GM18519 (cell line): ENCODE data around the gene TRMT112.
A peak's percentile ranks its signal among the peaks of the same experiment; 100 is the strongest.
"Not testable (repeated sequence)": the region's sequence is repeated elsewhere in the genome, so short reads cannot be mapped to it uniquely, and the experiment has no call there.

ENCODE experiments used
- ATAC-seq: cut with Tn5 transposase; IDR thresholded peaks from one replicate; pipeline ENCODE4 v1.9.1; 2021; ENCODE audit warnings: mild to moderate bottlenecking, moderate library complexity; ENCODE audit not compliant: unreplicated experiment, low FRiP score

Gene TRMT112

DNA sequence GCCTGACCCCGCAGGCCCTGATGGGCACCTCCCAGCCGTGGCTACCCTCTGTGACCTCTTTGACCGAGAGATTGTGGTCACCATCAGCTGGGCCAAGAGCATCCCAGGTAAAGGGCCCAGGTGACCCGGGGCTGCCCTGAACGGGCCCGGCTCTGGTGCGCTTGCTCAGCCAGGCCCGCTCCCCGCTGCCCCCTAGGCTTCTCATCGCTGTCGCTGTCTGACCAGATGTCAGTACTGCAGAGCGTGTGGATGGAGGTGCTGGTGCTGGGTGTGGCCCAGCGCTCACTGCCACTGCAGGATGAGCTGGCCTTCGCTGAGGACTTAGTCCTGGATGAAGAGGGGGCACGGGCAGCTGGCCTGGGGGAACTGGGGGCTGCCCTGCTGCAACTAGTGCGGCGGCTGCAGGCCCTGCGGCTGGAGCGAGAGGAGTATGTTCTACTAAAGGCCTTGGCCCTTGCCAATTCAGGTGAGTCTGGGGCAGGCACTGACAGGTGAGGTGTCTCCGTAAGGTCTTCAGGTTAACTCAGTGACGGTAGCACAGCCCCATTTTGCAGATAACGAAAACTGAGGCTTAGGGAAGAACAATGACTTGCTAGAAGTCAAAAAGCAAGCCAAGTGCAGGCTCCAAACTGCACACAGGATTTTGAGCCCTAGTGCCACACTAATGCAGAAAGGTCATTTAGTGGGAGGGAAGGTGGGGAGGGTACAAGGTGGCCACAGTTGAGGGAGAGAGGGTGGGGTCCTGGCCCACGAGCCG is 2.4 kb downstream of the TRMT112 start:
- ATAC-seq: no peak

DNA sequence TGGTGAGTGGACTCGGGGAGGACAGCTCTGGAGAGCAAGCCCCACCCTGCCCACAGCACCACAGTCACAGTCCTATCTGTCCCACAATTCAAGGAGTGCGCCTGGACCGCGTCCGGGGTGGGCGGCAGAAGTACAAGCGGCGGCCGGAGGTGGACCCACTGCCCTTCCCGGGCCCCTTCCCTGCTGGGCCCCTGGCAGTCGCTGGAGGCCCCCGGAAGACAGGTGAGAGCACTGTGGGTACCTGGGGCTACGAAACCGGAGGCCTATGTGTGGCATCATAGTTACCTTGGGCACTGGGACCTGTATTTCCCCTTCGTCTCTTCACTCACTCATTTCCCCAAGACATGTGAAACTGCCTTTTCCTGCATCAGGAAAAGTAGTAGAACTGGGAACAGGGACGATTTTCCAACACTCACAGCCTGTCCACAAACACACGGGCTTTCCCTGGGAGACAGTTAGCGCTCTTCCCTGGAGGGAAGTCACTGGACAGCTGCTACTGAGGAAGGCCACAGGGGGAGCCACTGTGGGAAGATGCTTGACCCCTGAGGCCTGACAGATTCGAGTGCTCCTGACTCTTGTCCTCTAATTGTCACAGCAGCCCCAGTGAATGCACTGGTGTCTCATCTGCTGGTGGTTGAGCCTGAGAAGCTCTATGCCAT is 3.1 kb downstream of the TRMT112 start:
- ATAC-seq: no peak

DNA sequence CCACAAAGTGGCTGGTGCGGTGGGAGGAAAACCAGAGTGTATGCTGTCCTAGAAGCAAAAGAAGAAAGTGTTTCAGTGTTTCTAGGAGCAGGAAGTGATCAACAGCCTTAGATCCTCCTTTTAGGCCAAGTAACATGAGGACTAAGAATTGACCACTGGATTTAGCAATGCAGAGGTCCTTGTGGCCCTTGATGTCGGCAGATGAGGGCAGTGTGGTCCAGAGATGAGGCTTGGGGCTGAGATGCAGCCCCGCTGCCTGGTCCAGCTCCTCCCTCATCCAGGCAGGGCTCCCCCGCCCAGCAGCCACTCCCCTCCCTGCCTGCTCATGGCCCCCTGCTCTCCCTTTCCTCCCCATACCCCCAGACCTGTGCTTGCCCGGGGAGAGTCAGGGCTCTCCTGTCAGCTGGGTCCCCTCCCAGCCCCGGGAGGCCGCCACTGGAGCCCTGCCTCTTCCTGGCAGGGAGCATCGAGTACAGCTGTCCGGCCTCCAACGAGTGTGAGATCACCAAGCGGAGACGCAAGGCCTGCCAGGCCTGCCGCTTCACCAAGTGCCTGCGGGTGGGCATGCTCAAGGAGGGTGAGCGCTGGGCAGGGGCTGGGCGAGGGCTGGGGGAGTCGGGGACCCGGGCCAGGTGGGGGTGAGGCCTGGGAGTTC is 3.7 kb downstream of the TRMT112 start:
- ATAC-seq: no peak

DNA sequence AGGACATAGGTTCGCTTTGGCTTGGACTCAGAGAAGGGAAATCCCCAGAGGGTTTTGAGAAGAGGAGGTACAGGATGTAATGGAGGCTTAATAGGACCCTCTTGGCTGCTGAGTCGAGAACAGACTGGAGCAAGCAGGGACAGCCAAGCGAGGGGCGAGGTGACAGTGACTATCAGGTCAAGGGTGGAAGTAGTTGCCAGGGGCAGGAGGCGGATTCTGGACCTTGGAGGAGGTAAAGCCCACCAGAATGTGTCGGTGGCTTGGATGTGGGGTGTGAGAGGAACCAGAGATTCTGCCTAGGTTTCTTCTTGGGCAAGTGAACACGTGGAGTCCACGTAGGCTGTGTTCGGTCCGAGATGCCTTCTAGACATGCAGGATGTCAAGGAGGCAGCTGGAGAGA is 4.4 kb downstream of the TRMT112 start:
- no peak for ATAC-seq

DNA sequence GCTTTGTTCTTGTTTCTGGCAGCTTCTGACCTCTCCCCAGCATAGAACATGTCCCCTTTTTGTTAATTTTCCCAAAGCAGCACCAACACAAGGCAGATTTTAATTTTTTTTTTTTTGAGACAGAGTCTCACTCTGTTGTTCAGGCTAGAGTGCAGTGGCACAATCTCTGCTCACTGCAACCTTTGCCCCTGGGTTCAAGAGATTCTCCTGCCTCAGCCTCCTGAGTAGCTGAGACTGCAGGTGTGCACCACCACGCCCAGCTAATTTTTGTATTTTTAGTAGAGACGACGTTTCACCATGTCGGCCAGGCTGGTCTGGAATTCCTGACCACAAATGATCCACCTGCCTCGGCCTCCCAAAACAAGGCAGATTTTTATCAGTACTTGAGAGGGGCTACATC is 9.6 kb downstream of the TRMT112 start:
- not testable (repeated sequence) for ATAC-seq

DNA sequence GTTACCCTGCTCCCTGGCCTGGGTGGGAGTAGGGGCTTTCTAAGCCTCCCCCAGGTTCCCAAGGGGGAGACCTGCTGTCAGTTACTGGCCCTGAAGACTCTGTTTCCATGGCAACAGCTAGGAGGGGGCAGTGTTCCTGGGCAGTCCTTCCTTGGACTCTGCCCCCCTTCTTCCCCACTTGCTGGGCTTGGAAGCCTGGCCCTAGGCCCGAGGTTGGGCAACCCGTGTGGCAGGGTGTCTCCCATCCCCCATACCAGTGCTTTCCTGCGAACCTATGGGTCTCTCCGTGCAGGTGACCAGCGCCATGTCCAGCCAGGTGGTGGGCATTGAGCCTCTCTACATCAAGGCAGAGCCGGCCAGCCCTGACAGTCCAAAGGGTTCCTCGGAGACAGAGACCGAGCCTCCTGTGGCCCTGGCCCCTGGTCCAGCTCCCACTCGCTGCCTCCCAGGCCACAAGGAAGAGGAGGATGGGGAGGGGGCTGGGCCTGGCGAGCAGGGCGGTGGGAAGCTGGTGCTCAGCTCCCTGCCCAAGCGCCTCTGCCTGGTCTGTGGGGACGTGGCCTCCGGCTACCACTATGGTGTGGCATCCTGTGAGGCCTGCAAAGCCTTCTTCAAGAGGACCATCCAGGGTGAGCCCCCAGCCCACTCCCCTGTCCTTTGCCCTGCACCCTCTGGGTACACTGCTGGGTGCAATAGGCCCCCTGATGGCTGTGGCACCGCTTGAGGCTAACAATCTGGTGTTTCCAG is 10.3 kb downstream of the TRMT112 start:
- no peak for ATAC-seq

DNA sequence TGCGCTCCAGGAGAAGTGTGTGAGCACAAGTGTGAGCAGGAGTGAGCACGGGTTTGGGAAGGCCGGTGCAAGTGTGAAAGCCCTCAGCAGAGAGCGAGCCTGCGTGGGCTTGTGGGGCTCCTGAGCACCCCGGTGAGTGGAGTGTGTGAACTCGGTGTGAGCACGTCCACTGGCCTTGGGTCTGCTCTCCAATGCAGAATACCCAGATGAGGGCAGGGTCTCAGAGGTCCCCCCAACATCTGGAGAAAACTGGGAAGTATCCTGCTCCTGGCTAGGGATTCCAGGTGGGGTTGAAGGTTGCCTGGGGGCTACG is 10.8 kb downstream of the TRMT112 start:
- ATAC-seq: no peak

DNA sequence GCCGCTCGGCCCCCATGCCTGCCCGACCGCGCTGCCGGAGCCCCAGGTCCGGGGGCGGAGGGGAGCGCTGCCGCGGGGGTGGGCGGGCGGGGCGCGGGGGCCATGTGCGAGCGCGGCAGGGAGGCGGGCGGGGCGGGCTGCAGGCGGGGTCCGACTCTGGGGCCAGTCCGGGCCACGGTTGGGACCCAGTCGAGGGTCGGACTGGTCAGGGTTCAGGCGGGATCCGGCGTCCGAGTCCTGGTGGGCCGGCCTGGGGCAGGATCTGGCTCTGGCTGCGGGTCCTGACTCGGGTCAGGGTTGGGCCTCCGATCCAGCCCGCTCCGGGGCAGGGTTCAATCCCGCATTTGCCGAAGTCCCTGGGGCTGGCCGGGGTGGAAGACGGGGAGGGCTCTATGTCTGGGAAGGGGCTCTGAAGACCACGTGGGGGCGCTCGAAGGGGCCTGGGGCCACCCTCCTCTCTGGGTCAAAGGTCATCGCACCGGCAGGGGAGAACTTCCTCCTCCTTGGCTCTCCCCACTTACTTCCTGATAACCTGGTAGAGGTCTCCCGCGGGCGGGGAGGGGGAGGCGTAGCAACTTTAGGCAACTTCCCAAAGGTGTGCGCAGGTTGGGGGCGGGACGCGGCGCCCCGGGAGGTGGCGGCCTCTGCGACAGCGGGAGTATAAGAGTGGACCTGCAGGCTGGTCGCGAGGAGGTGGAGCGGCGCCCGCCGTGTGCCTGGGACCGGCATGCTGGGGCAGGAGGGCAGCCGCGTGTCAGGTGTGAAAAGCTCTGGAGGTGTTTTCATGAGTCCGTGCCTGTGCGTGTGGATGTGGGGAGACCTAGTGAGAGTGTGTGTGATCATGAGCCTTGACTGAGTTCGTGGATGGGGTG is 11.4 kb downstream of the TRMT112 start:
- ATAC-seq: no peak

DNA sequence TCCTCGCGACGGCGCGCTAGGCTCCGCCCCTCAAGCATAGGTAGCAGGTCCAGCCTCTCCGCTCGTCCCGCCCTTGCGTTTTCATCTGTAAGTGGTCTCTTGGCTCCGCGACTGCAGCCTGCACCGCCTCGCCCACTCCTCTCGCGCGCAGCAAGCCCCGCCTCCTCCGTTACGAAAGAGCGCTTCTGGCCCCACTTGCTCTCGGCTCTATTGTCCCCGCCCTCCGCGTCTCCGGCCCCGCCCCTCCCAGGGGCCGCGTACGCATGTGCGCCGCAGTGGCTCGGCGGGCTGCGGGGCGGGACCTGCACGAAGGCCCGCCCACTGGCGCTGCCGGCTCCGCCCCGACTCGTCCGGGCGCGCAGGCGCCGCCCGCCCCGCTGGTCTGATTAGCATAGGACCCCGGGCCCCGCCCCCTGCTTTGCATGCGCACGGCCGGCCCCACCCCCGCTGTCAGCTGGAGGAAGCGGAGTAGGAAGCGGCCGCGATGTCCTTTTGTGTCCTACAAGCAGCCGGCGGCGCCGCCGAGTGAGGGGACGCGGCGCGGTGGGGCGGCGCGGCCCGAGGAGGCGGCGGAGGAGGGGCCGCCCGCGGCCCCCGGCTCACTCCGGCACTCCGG is 12.2 kb downstream of the TRMT112 start, which contains the start of gene ESRRA:
Gene ESRRA (plus strand): TSS at position 450 of the 616 bp plus-strand sequence. CDS start 1,656 bp downstream, outside the sequence.
- peak; percentile 53 for ATAC-seq

DNA sequence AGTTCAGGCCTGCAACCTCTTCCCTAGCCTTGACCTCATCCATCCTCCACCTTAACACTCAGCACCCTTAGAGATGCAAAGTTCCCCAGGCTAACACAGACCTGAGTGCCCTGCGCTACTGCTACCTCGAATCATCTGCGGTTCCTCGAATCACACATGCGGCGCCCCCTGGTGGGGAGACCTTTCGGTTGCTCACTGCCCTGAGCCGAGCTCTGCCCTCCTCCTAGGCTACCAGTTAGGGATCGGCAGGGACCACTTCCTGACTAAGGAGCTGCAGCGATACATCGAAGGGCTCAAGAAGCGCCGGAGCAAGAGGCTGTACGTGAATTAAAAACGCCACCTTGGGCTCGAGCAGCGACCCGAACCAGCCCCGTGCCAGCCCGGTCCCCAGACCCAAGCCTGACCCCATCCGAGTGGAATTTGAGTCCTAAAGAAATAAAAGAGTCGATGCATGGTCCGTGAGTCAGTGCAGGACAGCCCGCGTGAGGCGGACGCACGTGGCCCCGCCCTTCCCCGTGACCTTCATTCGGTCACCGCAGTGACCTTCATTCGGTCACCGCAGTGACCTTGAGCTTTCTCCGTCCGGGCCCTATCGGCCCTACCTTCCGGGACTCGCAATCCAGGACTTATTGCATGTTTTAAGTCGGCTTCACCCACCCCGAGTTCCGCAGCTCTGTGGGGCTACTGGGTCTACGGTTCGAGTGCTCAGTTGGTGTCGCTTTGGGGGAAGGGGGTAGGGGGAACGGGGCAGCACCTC is 12.9 kb downstream of the TRMT112 start:
- peak; percentile 19 for ATAC-seq

DNA sequence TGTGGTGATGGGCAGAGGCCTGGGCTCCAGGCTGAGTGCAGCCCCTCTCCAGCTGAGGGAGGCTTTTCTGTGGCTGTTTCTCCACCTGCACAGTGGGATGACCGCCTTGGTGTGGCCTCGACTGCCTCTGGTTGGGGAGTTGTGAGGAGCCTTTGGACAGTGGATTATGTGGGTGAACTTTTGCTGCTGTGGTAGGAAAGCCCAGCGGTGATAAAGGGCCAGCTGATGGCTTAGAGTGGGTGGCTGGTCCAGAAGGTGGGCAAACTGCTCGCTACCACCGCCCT is 13.4 kb downstream of the TRMT112 start:
- ATAC-seq: no peak

DNA sequence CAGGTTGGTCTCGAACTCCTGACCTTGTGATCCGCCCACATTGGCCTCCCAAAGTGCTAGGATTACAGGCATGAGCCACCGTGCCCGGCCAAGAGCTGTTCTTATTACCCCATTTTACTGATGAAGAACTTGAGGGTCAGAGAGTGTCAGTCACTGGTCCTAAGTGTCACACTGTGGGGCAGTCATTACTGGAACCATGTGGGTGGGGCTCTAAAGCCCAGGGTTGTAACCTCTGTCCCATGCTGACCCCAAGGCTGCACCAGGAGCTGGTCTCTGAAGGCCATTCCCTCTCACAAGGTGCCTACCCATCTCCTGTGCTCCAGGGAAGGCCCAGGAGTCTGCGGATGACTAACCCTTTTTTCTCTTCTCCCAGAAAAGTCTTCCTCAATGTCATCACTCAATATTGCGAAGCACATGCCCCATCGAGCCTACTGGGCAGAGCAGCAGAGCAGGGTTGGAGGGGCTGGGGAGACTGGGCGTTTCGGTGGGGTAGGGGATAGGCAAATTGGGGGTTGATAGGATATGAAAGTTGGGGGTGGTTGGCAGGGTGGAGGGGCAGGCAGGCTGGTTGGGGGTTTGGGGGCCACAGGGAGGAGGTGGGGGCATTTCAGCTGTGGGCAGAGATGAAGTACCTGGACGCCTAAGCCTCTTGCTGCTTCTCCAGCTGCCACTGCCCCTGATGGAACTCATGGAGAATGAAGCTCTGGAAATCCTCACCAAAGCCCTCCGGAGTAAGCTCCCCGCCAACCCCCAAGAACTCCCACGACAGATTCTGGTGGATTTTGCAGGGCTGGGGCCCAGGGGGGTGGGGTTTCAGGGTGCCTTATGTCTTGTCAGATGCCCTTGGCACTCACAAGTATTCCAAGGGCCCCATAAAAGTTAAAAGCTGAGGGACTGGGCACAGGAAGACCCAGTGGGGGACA is 14.0 kb downstream of the TRMT112 start:
- ATAC-seq: no peak

DNA sequence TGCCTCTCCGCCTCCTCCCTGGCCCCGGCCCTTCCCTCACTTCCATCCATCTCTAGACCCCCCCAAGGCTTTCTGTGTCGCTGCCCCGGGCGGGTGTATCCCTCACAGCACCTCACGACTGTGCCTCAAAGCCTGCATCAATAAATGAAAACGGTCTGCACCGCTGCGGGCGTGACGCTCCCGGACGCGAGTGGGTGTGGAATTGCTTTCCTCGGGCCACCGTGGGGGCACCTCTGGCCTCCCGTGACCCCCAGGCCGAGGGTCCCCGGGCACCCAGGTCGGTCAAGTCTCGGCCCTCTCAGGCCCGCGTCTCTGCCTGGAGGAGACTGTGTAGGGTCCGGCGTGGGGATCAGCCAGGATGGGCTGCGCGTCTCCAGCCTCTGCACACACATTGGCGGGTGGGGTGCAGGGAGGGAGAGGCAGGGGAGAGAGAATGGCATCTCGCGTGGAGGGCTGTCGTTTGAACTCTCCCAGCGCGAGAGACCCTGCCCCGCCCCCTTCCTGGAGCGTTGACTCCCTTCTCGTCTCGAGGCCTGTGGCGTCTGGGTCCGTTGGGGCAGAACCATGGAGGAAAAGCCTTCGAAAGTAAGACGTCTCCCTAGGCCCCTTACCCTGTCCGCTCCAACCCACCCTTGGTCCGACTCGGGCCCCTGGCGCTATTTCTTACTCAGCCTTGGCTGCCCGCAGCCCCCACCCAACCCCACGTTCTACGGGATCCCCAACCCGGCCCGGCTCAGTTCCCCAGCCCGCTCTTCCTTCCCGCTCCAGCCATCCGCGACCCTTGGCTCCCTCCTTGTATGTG is 17.3 kb downstream of the TRMT112 start, which contains the start of gene CATSPERZ:
Gene CATSPERZ (plus strand): TSS at position 512 of the 802 bp plus-strand sequence. CDS start 53 bp downstream, at position 565.
- no peak for ATAC-seq

DNA sequence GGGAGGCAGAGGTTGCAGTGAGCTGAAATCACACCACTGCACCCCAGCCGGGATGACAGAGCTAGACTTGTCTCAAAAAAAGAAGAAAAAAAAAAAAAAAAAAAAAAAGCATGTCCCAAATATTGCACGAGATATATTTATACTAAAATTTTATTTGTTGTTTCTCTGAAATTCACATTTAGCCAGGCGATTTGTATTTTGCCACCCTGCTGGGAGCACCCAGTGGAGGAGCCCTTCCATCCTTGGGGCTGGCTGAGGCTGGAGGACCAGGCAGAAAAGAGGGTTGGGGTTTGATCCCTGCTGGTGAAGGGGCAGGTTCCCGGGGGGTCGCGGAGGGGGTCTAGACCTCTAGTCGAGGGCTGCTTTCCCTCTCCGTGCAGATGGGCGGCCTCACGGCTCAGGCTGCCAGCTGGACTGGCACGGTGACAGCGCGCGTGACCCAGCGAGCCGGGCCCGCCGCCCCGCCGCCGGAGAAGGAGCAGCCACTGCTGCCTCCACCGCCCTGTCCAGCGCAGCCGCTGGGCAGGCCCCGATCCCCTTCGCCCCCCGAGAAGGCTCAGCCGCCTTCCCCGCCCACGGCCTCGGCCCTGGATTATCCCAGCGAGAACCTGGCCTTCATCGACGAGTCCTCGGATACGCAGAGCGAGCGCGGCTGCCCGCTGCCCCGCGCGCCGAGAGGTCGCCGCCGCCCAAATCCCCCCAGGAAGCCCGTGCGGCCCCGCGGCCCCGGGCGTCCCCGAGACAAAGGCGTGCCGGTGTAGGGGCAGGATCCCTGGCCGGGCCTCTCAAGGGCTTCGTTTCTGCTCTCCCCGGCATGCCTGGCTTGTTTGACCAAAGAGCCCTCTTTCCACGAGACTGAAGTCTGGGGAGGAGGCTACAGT is 18.2 kb downstream of the TRMT112 start:
- ATAC-seq: no peak

DNA sequence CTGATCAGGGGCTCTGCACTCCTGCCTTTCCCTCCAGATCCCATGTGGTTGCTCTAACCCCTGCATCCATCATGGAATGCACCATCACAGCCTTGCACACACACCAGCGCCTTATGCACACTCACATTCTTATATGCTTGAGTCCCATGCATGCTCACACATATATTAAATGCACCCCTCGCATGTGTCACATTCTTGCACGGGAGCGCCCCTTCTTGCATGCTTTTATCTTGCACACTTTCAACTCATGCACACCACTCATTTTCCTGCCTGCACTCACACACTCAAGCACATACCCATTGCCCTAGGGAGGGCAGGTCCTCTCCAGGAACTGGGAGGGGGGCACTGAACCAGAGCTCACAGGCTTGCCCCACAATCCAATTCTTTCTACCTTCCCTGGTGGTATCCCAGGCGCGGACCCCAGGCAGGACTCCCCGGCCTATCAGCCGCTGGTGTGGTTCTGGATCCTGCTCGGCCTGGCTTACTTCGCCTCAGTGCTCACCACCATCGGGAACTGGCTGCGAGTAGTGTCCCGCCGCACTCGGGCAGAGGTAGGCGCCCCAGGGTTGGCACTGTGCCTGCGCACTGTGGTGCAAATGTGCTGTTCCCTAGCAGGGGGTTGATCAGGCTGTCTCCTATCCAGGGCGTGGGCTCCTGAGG is 19.5 kb downstream of the TRMT112 start:
- ATAC-seq: no peak
